HG02840 (cell line): Measurements from ENCODE around the gene NAP1L4.

Experiments
- ATAC-seq: cut with Tn5 transposase; IDR thresholded peaks from one replicate; pipeline ENCODE4 v1.9.1; 2021; ENCODE audit warnings: mild to moderate bottlenecking, moderate library complexity, moderate number of reproducible peaks; ENCODE audit not compliant: unreplicated experiment, low FRiP score

NAP1L4 gene

DNA sequence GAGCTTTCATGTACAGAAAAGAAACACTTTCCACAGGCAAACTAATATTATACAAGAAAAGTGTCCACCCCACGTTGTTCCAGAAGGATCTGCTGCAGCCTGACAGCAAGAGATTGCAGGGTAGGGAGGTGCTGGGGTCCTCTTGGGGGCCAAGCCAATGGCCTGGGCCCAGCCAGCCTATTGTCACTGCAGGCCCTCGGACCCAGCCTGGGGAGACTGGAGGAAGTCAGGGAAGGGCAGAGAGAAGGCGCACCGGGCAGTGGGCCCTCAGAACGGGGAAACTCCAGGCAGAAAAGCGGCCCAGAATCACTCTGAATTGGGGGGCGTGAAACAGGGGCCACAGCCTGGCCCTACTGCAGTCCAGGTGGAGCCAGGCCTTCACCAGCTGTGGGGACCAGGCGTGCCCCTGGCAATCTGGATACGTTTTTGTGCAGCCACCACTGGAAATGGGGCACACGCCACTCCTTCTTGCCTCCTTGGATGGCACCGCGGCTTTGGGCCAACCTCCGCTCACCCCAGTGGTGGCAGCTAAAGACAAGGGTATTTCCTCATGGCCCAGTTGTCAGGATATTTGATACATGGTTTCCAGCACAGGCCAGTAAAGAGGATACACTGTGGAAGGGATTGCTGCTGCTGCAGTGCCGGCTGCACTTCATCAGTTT is 3.9 kb upstream of the NAP1L4 start:
- no peak for ATAC-seq

DNA sequence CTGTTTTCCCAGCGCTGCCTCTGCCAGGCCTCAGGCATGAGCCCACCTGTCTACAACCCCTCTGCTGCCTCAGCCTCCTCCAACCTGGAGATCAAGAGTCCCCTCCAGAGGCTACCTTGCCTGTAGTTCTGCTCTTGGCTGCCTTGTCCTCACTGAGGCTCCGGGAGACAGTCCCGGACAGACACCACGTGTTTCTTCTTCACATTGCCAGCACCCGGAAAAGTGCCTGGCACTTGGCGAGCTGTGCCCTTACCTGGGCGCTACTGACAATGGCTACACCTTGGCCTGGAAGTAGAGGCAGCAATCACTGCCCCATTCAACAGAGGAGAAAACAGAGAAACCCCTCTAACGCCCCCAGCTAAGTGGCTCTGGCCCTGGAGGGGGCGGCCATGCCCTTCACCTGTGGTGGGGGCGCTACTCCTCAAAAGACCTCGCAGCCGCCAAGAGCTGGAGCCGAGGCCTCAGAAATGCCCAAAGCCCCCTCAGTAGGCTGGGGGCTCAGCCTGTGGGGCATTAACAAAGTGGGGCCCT is 3.0 kb upstream of the NAP1L4 start:
- ATAC-seq, result no peak

DNA sequence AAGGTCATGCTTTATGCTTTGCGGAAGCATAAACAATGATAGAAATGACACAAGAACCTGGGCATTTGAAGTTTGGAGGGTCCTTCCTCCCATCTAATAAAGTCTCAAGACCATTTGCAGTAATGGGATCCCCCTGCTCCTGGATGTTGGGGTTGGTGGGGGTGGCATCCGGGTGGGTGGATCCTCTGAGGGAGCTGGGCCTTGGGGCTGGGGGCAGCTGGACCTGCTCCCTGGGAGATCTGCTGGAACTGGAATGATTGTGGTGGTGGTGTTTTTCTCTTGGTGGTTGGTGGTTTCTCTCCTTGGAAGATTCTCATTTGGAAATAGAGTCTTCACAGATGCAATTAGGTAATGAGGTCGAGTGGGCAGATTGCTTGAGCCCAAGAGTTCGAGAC is 2.2 kb upstream of the NAP1L4 start:
- no peak for ATAC-seq

DNA sequence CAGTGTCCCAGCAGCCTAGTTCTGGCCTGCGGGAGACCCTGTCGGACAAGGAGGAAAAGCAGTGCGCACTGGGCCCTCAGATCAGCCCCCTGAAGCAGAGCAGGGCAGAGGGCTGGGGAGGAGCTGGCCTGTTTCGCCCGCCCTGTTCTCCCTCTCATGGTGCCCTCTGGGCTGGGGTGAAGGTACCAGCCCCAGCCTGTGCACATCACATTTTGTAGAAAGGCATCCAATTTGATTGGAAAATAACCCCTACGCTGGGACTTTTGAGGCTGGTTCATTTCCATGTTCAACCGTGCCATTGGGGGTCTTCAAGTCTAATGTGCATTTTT is 832 bp upstream of the NAP1L4 start:
- ATAC-seq, result no peak

DNA sequence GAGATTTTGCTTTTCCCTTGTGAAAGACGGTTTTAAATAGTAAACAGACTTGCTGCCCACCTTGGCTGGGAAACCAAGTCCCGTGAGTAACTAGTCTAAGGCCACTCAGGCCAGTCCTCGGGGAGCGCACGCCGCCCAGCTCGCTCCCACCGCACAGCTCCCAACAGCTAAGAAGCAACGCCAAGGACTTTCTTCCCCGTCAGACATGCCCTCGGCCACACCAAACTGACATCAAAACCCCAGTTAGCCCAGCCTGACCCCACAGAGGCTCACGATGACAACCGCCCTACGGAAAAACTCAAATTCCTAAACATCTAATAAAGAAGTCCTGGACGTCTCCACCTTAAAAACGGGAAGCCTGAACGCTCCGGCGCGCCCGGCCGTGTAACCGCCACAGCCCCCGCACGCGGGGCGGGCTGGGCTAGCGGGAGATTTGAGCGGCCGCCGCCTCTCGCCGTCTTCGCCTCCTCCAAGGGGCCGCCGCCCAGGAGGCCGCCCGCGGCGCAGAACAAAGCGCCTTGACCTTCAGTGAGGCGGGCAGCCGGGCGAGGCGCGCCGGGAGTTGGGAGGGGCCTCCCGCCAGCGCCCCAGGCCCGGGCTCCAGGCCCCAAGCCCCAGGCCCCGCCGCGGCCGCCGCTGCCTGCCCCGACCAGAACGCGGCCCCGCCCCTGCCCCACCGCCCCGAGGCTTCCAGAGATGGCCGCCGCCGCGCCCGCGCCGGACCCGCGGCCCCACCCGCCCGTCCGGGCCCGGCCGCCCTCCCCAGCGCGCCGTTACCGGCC is 486 bp downstream of the NAP1L4 start:
- ATAC-seq, result peak; percentile 31

DNA sequence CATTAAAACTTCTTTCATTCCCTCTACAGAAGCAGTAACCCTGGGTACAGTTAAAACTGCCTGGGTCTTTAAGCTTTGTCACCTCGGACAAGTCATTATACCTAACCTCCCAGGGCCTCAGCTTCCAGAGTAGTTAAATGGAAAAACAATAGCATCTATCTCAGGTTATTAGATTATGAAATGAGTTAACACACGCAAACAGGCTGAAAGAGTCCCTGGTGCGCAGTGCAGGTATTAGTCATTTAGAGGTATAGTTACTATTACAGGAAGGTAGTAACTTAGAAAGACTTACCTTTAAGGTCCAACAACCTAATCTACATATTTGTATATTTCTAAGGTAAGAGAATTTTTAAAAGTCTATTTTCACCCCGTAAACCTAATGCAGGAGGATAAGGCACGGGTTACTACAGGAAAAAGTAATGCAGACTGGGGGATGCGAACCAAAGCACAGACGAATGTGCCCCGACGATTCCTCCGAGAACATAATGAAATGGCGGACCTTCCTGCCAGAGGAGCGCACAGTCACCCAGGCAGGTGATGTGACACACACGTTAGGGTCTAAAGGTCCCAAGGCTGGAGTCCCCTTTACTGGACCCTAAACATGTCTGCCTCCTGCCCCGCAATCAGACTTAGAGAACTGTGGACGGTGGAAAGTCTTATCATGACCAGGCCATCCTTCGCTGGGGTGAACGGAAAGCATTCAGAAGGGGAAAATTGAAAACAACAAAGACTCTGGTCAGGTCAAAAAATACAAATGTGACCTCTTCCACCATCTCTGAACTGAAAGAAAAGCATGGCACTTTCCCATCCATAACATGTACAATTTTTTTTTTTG is 1.3 kb downstream of the NAP1L4 start:
- ATAC-seq, result no peak

DNA sequence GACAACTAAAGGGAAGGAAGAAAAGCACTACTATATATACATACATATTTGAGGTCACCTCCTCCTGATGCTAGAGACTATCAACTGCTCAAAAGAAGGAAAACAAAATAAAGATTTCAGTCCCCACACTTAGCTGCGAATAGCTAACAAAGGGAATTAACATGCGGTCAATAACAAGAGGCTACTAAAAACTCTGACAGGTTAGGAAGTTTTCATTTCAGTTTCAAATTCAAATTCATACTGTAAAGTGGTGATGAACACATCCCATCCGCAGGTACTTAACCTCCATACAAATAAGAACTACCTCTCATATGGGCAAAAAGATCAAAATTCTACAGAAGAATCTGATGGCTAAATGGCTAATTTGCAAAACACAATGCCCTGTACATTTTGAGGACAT is 2.6 kb downstream of the NAP1L4 start:
- ATAC-seq, result no peak

DNA sequence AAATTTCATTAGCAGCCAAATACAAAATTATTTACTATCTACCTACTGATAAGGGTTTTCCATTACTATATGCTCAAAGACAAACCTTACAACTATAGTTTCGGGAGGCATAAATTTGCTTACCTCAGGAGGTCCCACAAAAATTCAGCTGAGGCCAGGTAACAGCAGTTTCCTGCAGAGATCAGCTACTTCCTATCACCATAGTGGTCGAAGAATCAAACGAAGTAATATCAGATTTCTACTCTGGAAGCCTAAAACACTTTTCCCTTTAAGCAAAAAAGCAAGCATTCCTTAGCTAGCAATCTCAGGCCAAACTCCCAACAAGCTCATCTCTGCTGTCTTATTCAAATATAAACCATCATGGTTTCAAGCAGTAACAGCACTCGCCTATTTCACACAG is 3.1 kb downstream of the NAP1L4 start:
- ATAC-seq, result no peak

DNA sequence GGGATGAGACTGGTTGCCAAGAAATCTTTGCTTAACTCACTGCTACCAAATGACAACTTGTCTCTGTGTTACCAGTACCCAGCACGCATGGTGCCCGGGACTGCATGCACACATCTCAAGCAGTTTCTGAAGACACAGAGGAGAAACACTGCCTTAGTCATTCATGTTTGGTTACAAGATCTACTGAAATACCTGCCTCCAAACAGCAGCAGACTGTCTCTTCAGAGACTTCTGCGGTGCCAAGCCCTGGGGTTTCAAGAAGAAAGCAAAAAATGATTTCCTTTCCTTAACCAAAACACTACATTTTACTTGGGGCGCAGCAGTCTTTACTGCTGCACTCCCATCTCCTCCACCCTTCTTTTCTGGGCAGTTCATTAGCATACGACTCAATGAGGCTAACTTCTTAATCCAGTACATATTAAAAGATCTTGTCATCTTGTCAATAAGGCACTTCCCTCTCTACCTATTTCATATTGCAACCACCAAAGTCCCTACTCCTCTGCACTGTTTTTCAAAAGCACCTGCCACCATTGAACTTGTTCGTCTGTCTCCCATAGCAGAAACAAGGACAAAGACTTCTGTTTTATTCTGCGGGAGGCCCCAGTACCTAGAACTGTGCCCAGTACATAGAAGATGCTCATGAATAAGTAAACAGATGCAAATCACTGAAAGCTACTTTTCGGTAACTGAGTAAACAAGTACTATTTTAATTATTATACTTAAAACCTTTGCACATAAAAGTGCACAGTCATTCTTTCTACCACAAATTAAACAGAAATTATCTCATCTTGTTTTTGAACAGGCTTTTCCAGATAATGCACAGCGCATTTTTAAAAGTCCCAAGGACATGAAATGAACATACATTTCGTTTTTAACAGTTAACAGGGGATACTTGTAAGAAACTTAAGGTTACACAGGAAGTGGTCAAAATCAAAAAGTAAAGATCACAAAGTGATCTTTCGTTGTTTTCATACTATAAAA is 4.0 kb downstream of the NAP1L4 start:
- ATAC-seq, result no peak

DNA sequence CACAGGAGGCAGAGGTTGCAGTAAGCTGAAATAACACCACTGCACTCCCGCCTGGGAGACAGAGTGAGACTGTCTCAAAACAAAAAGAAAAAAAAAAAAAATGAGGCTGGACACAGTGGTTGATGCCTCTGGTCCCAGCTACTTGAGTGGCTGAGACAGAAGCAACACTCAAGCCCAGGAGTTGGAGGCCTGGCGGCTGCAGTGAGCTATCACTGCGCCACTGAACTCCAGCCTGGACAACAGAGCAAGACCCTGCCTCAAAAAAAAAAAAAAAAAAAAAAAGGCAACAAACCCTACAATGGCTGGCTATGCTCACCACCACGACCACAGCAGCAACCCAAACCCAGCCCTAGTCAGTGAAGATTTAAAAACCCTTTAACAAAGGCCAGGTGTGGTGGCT is 8.2 kb downstream of the NAP1L4 start:
- no peak for ATAC-seq

DNA sequence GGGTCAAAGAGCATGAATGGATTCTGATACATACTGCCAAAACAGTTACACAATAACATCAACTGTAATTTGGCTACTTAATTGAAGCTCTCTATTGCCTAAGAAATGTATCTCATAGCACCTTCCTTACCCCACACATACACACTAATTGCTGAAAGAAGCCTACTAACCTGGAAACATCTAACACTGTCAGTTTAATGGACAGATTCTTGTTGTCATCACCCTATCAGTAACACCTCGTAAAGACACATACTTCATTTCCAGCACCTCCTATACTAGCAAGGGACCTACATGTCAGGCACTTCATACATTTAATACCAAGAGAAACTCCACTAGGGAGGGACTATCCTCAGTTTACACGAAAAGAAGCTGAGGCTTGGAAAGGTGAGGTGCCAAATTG is 9.9 kb downstream of the NAP1L4 start:
- ATAC-seq, result no peak

DNA sequence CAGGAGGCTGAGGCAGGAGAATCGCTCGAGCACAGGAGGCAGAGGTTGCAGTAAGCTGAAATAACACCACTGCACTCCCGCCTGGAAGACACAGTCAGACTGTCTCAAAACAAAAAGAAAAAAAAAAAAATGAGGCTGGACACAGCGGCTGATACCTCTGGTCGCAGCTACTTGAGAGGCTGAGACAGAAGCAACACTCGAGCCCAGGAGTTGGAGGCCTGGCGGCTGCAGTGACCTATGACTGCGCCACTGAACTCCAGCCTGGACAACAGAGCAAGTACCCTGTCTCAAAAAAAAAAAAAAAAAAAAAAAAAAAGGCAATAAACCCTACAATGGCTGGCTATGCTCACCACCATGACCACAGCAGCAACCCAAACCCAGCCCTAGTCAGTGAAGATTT is 11.0 kb downstream of the NAP1L4 start:
- no peak for ATAC-seq

DNA sequence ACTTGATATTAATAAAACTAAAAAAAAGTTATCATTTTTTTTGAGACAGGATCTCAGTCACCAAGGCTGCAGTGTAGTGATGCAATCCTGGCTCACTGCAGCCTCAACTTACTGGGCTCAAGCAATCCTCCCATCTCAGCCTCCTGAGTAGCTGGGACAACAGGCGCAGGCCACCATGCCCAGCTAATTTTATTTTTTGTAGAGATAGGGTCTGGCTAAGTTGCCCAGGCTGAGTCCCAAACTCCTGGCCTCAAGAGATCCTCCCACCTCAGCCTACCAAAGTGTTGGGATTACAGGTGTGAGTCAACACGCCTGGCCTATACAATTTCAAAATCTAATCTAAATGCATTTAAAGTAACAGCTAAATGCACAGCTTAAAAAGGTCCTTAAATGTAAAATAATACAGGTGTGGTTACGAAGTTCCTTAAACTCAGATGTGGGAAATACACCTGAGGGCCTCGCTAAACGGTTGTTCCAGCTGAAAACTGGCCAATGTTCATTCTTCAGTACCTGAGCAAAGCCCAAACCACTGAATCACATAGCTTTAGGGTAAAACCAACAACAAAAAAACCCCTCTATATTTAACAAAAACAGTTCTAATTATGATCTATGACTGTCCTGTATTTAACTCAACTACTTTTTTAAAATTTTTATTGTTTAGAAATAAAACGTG is 11.8 kb downstream of the NAP1L4 start:
- no peak for ATAC-seq

DNA sequence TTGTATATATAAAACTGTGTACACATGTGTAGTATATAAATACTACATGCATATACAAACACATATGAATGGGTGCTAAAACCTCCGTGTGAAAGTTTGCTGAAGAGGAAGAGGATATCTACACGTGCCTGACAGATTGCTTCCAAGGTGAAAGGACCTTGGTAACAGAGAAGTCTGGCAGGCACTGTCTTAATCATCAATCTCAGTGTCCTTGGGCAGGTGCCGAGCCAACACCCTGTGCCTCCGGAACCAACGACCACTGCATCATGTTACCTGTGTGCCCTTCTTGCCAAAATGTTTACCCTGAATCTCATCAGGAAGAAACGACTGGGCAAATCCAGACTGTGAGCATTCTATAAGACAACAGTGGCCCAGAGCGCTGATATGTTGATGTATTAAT is 15.0 kb downstream of the NAP1L4 start:
- ATAC-seq, result no peak

DNA sequence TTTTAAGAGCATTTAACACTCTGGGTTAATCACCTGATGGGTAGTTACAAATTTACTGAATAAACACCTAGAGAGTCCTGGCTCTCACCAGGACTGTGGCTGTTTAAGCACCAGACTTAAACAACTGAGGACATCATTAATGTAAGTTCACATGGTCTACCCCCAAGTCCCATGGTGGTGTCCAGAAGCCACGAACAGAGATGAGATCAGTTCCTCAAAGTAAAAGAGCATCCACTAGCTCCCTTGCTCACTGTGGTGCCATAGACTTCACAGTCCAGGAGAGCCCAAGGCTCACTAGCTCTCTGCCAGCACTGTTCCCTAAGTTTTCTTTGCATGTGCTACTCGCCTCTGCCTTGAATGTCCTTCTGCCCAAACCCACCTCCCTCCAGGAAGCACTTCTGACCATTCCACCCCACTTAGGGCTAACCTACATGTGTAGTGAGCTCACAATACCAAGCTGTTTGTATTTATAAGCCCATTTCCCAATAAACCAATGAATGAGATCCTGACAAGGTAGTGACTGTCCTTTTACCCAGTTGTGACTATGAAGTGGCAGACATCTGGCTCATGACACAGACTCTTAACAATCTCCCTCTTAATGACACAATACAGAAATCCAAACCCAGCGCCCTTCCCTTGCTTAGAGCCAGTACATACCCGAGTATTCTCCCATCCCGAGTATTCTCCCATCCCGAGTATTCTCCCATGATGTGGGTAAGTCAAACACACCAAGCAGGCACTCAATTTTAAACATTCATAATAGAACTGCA is 15.7 kb downstream of the NAP1L4 start:
- ATAC-seq, result no peak

DNA sequence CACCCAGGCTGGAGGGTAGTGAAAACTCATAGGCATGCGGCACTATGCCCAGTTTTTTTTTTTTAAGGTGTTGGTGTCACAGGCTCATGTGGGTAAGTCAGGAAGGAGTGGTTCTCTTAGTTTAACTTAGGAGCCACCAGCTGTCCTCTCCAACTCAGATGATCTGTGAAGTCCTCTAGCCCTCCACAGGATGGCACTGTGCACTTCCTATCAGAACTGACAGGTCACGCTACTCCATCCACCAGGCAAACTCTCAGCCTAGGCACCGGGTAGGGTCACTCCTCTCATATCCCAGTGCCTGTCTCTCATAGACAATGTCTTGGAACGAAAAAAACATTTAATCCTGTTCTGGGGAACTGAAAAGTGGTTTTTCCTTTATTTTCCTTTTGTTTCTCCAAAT is 16.5 kb downstream of the NAP1L4 start:
- no peak for ATAC-seq

DNA sequence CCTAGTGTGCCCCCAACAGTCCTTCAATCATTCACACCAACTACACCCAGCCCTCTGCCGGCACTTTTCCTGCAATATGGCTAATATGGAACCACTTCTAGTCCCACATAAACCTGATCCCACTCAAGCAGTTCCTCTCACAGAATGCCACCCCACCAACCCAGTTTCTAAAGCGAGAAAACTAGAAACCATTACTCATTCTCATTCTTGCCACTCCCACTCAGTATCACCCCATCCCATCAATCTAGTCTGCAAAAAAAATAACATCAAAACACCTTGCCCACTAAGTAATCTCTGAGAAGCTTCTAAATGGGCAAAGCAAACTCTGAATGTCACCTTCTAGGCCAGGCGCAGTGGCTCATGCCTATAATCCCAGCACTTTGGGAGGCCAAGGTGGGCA is 17.9 kb downstream of the NAP1L4 start:
- ATAC-seq, result no peak

DNA sequence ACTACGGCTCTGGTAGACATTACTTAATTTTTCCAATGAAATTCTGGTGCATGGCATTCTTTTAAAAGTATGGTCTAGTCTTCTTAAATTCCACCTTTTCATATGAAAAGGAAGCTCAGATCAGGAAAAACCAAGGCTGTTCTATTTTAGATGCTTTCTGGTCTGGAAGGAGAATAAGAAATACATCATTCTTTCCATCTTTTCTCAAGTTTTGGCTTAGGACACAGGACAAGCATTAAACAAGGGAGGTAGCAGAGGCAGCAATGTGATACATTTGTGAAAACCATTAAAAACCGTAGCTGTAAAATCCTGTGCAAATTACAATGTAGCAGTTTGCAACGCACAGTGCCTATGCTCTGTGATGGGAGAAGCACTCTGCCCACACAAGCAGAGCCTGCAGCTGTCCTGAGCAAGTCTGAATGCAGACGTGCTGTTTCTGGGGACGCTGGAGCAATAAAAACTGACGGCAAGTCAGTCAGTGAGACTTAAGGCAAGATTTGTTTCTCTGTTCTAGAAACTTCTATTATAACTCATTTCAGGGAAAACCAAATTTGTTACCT is 23.7 kb downstream of the NAP1L4 start:
- ATAC-seq, result no peak

DNA sequence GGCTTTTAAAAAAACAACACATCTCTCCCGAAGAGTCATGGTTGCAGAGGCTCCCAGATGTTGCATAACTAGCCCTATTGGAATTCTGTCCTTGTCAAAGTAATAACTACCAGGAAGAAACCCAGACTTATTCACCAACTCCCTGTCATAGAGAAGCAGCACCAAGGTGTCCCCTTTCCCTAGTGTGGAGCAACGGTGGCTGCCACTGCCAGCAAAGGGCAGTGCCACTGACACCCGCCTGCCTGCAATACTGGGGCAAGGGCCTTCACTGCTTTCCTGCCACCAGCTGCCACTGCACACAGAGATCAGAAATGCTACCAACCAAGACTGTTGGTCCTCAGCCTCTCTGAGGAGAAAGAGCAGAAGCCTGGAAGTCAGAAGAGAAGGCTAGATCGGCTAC is 27.3 kb downstream of the NAP1L4 start:
- ATAC-seq, result no peak
